Gastroesophageal sphincter (tissue), 3 donors: ENCODE data around the gene ZNF865.

Source experiments
- POLR2AphosphoS5 ChIP-seq: sonication (generic); formaldehyde crosslinking; IDR thresholded peaks from one replicate; pipeline ENCODE4 v1.6.1; 2017; ENCODE audit warnings: antibody characterized with exemption
- TF ChIP-seq, protein P1 (sequence below), 4 experiments: fragments of 200-600 bp in 2 of 4; fragments of 450-650 bp in 2 of 4; sonication (generic) in 1 of 4; IDR thresholded peaks; one replicate each; pipeline ENCODE4 v1.5.1; 2017 to 2019; ENCODE audit warnings: antibody characterized with exemption in 4 of 4, mild to moderate bottlenecking in 2 of 4, moderate library complexity in 2 of 4

DNA sequence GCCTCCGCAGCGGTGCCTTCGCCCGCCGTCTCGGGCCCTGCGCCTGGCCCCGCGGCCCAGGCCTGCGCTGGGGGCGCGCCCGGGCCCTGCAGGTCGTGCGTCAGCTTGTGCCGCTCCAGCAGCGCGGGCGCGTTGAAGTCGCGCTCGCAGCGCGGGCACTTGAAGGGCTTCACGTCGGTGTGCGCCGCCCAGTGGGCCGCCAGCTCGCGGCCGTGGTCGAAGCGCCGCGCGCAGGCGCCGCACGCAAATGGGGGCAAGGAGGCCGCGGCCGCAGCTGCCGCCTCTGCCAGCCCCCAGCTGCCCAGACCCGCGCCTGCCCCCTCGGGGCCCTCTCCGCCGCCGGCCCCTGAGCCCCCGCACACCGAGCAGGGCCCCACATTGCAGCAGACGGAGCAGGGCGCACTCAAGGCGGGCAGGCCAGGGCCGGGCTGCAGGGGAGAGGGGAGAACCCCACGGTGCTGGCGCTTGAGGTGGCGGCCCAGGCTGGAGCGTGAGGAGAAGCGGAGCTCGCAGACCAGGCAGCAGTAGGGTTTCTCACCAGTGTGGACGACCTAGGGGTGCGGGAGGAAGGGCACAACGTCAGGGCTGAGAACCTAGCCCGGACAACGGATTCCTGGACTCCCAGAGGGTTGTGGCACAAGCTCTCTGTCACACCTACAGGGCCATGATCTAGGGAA is 12.2 kb upstream of the ZNF865 start:
- TF ChIP-seq, protein P1, sequence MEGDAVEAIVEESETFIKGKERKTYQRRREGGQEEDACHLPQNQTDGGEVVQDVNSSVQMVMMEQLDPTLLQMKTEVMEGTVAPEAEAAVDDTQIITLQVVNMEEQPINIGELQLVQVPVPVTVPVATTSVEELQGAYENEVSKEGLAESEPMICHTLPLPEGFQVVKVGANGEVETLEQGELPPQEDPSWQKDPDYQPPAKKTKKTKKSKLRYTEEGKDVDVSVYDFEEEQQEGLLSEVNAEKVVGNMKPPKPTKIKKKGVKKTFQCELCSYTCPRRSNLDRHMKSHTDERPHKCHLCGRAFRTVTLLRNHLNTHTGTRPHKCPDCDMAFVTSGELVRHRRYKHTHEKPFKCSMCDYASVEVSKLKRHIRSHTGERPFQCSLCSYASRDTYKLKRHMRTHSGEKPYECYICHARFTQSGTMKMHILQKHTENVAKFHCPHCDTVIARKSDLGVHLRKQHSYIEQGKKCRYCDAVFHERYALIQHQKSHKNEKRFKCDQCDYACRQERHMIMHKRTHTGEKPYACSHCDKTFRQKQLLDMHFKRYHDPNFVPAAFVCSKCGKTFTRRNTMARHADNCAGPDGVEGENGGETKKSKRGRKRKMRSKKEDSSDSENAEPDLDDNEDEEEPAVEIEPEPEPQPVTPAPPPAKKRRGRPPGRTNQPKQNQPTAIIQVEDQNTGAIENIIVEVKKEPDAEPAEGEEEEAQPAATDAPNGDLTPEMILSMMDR (IDR thresholded peaks at IDR 0.05): no peak
- TF ChIP-seq POLR2AphosphoS5: no peak
